Loucy (cell line): ENCODE results near the gene INCENP.

Experiments used
- H2AFZ ChIP-seq: fragments of 200-600 bp; sonication (generic); 2 replicates; pipeline ENCODE4 v1.6.0; 2016; ENCODE audit warnings: antibody characterized with exemption, mild to moderate bottlenecking, low read length, moderate library complexity
- H3F3A ChIP-seq: fragments of 200-600 bp; 2 replicates; pipeline ENCODE4 v1.6.0; 2016; ENCODE audit warnings: antibody characterized with exemption, low read depth, mild to moderate bottlenecking
- H3K27me3 ChIP-seq: fragments of 200-600 bp; sonication (generic); 2 replicates; pipeline ENCODE4 v1.6.1; 2014; ENCODE audit warnings: low read length, mild to moderate bottlenecking; ENCODE audit not compliant: insufficient read depth, poor library complexity, severe bottlenecking
- H3K36me3 ChIP-seq: fragments of 200-600 bp; sonication (generic); 2 replicates; pipeline ENCODE4 v1.6.1; 2016; ENCODE audit warnings: low read length; ENCODE audit not compliant: insufficient read depth
- H3K4me1 ChIP-seq: fragments of 200-600 bp; sonication (generic); 2 replicates; pipeline ENCODE4 v1.5.1; 2014; ENCODE audit warnings: low read length, mild to moderate bottlenecking; ENCODE audit not compliant: insufficient read depth, poor library complexity, severe bottlenecking
- H3K4me2 ChIP-seq: fragments of 200-600 bp; sonication (generic); 2 replicates; pipeline ENCODE4 v1.6.0; 2014; ENCODE audit warnings: antibody characterized with exemption, low read length, low read depth, mild to moderate bottlenecking; ENCODE audit not compliant: poor library complexity, severe bottlenecking
- H3K4me3 ChIP-seq: fragments of 200-600 bp; sonication (generic); 2 replicates; pipeline ENCODE4 v1.5.1; 2014; ENCODE audit warnings: low read length, mild to moderate bottlenecking, mixed read lengths; ENCODE audit not compliant: poor library complexity, severe bottlenecking
- H3K79me2 ChIP-seq: fragments of 200-600 bp; sonication (generic); 2 replicates; pipeline ENCODE4 v1.6.1; 2014; ENCODE audit warnings: low read length; ENCODE audit not compliant: insufficient read depth
- H3K9ac ChIP-seq: fragments of 200-600 bp; sonication (generic); 2 replicates; pipeline ENCODE4 v1.6.0; 2014; ENCODE audit warnings: mild to moderate bottlenecking, low read depth, low read length, moderate library complexity; ENCODE audit not compliant: poor library complexity, severe bottlenecking
- H3K9me2 ChIP-seq: fragments of 200-600 bp; sonication (generic); replicated peaks from 2 replicates; pipeline ENCODE4 v1.6.1; 2016; ENCODE audit warnings: low read depth, low read length, mixed read lengths
- H3K9me3 ChIP-seq: fragments of 200-600 bp; sonication (generic); 2 replicates; pipeline ENCODE4 v1.6.1; 2014; ENCODE audit warnings: mild to moderate bottlenecking, antibody characterized with exemption, low read length, low read depth; ENCODE audit not compliant: insufficient read depth
- H4K20me1 ChIP-seq: fragments of 200-600 bp; sonication (generic); 2 replicates; pipeline ENCODE4 v1.6.0; 2014; ENCODE audit warnings: antibody characterized with exemption, low read length, mild to moderate bottlenecking; ENCODE audit not compliant: insufficient read depth, poor library complexity, severe bottlenecking
- CTCF ChIP-seq: fragments of 200-600 bp; sonication (generic); conservative IDR thresholded peaks from 2 replicates; pipeline ENCODE4 v1.5.1; 2014; ENCODE audit warnings: mild to moderate bottlenecking, antibody characterized with exemption, low read length
- EZH2phosphoT487 ChIP-seq: fragments of 200-600 bp; IDR thresholded peaks from 2 replicates; pipeline ENCODE4 v1.6.1; 2018; ENCODE audit warnings: antibody characterized with exemption, mild to moderate bottlenecking, moderate library complexity, borderline replicate concordance

INCENP gene

DNA sequence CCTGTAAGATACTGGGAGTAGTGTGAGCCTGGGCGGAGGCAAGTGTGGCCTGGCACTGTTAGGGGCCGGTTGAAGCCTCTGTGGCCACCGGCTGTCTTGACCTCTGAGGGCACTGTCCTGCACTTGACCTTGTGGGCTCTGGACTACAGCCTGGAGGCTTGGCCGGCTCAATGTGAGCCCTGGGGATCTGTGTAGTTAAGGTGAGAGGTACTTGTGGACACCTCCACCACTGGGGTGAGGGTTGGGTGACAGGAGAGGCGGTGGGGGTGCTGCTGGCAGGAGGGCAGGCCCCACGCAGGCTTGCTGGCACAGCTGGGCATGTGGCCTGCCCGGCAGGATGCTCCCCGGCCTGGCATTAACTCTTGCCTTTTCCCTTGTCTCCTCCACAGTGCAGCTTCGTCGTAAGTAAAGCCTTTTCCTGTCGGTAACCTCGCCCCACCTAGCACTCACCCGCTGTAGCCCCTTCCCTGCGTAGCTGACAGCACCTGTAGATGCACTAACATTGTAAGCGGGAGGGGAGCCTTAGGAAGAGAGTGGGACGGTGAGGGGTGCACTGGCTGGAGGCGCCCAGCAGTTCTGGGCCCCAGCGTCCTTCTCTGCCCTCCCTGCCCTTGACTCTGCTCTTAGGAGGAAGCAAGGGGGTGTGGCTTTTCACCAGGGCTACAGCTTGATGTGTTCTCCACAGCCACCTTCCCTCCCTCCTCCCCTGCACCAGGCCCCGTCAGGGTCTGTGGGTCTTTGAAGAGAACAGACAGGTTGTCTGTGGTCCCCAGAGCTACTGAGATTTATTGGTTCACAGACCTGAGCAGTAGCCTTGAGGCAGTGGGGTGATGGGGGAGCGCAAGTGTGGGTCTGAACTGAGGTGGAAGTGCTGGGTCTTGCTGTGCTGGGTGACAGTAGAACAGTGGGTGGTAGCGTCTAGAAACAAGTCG is 17.6 kb downstream of the INCENP start:
- Histone ChIP-seq H4K20me1 (peaks cover 27% of the 10 kb centered on the region), H3K9me2 (no peaks in the 10 kb centered on the region), H3K4me2 (no peak overlapping the region), H3K36me3 (peaks cover 98% of the 10 kb centered on the region; the same call in 1 of the 2 replicates), H3K79me2 (peaks cover 22% of the 10 kb centered on the region), H3K4me1 (no peaks in the 10 kb centered on the region), H3F3A (no peaks in the 10 kb centered on the region), H3K9ac (no peak overlapping the region), H3K4me3 (no peak overlapping the region), H3K9me3 (no peaks in the 10 kb centered on the region), H3K27me3 (no peaks in the 10 kb centered on the region), H2AFZ (no peak overlapping the region)
- no peak for TF ChIP-seq CTCF

DNA sequence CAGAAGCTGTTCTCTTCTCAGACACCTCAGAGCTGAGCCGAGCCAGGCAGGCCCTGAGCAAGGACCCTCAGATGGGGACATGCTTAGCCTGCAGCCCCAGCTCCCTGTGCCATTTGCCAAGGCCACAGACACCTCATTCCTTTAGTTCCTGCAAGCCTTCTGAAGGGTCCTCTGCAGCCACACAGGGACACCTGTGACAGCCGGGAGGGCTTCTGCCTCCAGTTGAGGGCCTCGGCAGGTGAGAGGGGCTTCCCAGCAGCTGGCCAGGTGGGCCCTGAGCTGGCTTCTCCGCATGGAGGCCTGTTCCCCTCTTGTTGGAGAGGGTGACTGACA is 18.2 kb downstream of the INCENP start:
- no peak overlapping the region for H3K9ac ChIP-seq
- no peaks in the 10 kb centered on the region for H3F3A ChIP-seq
- H3K4me1 ChIP-seq: no peaks in the 10 kb centered on the region
- peaks cover 98% of the 10 kb centered on the region; the same call in 1 of the 2 replicates for H3K36me3 ChIP-seq
- H3K79me2 ChIP-seq: peaks cover 16% of the 10 kb centered on the region
- TF ChIP-seq CTCF: no peak
- TF ChIP-seq EZH2phosphoT487: no peak
- no peaks in the 10 kb centered on the region for H3K27me3 ChIP-seq
- no peaks in the 10 kb centered on the region for H3K9me3 ChIP-seq
- no peak overlapping the region for H2AFZ ChIP-seq
- H3K9me2 ChIP-seq: no peaks in the 10 kb centered on the region
- peaks cover 25% of the 10 kb centered on the region for H4K20me1 ChIP-seq
- no peak overlapping the region for H3K4me2 ChIP-seq
- no peak overlapping the region for H3K4me3 ChIP-seq

GRCh38 chr11:62142921-62143320 is 19.1 kb downstream of the INCENP start:
- Histone ChIP-seq H2AFZ (no peak overlapping the region), H3K4me3 (no peak overlapping the region), H3K27me3 (no peaks in the 10 kb centered on the region), H3K79me2 (peaks cover 7% of the 10 kb centered on the region; the same call in 1 of the 2 replicates), H3K9me3 (no peaks in the 10 kb centered on the region), H3K4me2 (no peak overlapping the region), H3K36me3 (peaks cover 98% of the 10 kb centered on the region; the same call in 1 of the 2 replicates), H3K9me2 (no peaks in the 10 kb centered on the region), H4K20me1 (peaks cover 16% of the 10 kb centered on the region), H3K9ac (no peak overlapping the region), H3K4me1 (no peaks in the 10 kb centered on the region), H3F3A (no peaks in the 10 kb centered on the region)
- TF ChIP-seq EZH2phosphoT487 (no peak), CTCF (no peak)
